ENCODE data around the gene DDN.

DDN gene

DNA sequence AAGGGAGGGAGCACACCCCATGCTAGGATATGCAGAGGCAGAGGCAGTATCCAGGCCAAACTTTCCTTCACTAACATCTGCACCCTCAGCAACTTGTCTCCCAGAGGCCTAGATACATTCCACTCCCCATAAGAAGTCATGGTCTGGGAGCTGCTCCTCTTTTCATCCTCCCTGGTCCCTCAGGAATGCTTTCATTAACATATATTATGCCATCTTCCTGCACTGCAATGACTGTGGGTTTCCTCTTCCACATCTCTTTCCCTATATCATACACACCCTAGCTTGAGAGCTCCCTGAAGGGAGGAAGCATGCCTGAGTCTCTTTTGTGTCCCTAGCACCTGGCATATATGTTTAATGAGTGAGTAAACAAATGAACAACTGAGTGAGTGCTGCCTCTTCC lies 8.6 kb downstream of the DDN start:
- DNase-seq (ENCODE audit: low read depth, low spot score) = no peak
- Histone ChIP-seq H3K36me3 (ENCODE audit: insufficient read depth, low read length) (no peaks in the 10 kb centered on the region), H3K9ac (ENCODE audit: insufficient read length) (no peak overlapping the region), H3K4me3 (no peak overlapping the region), H3K9me3 (ENCODE audit: low read depth, low read length) (no peaks in the 10 kb centered on the region), H3K27ac (no peak overlapping the region)
- TF ChIP-seq POLR2AphosphoS5 (IDR thresholded peaks at IDR 0.05; ENCODE audit: borderline replicate concordance, low read depth, low read length) (no peak), EZH2 (IDR thresholded peaks at IDR 0.05) (no peak), FOXP2 (optimal IDR thresholded peaks at IDR 0.05; ENCODE audit: control extremely low read depth, extremely low read length, insufficient read depth) (no peak)

DNA sequence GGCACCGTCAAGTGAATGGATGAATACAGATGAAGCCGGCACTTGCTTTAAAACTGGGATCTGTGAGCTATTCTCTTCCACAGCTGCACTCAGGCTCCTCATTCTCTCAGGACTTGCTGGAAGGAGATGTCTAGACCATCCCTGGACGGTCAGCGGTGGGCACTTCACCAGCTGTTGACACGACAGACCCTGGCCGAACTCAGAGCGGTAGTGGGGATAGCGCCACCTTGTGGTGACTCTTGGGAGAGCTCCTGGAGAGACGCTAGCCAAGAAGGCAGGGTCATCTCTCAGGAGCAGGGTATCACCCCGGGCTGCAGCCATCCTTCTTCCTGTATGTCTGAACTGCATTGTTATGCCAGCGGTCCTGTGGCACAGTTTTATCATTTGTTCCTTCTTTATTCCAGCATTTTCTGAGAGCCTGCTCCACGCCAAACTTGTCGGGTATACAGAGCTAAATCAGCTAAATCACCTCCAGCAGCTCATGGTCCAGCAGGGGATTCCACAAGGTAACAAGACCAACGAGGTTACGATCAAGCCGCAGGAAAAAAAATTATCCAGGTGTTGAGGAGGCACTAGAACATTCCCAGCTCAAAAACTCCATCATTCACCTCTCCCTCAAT lies 11.0 kb downstream of the DDN start:
- DNase-seq (ENCODE audit: low read depth, low spot score) = no peak
- no peak overlapping the region for H3K4me3 ChIP-seq

DNA sequence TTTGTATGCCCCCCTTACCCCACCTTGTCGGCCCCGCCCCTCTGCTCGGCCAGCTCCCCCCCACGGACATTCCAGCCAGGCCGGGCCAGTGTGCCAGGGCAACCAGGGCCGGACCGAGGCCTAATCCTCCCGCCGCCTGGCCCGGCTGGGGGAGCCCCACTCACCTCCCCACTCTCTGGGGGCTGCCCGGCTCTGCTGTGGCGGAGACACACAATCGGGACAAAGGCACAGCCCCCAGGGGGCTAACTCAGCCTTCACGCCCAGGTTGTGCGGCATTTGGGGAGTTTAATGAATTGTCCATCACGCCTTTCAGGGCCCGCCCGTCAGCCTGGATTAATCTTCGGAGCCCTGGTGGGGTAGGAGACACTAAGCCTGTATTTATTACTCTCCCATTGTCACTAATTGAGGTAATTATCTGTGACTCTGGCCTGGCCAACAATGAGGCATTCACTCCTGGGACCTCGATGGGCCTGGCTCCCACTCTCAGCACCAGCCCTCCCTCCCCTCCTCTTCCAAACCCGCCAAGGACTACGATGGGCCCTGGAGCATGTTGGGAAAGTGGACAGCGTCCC lies 12.4 kb downstream of the DDN start:
- Histone ChIP-seq H3K9ac (ENCODE audit: insufficient read length) (no peak overlapping the region), H3K9me3 (ENCODE audit: low read depth, low read length) (no peaks in the 10 kb centered on the region), H3K36me3 (ENCODE audit: insufficient read depth, low read length) (no peaks in the 10 kb centered on the region), H3K27ac (no peak overlapping the region), H3K4me3 (no peak overlapping the region)
- TF ChIP-seq POLR2AphosphoS5 (IDR thresholded peaks at IDR 0.05; ENCODE audit: borderline replicate concordance, low read depth, low read length) (no peak), FOXP2 (optimal IDR thresholded peaks at IDR 0.05; ENCODE audit: control extremely low read depth, extremely low read length, insufficient read depth) (no peak), EZH2 (IDR thresholded peaks at IDR 0.05) (no peak)
- DNase-seq (ENCODE audit: low read depth, low spot score) = no peak

More for the DNA sequence above, 11.0 kb downstream of the DDN start:
- no peaks in the 10 kb centered on the region for H3K9me3 ChIP-seq (ENCODE audit: low read depth, low read length)
- TF ChIP-seq EZH2 (IDR thresholded peaks at IDR 0.05) = no peak
- no peak for TF ChIP-seq POLR2AphosphoS5 (IDR thresholded peaks at IDR 0.05; ENCODE audit: borderline replicate concordance, low read depth, low read length)
- no peak for TF ChIP-seq FOXP2 (optimal IDR thresholded peaks at IDR 0.05; ENCODE audit: control extremely low read depth, extremely low read length, insufficient read depth)
- no peak overlapping the region for H3K27ac ChIP-seq
- no peak overlapping the region for H3K9ac ChIP-seq (ENCODE audit: insufficient read length)
- H3K36me3 ChIP-seq (ENCODE audit: insufficient read depth, low read length) = no peaks in the 10 kb centered on the region

DNA sequence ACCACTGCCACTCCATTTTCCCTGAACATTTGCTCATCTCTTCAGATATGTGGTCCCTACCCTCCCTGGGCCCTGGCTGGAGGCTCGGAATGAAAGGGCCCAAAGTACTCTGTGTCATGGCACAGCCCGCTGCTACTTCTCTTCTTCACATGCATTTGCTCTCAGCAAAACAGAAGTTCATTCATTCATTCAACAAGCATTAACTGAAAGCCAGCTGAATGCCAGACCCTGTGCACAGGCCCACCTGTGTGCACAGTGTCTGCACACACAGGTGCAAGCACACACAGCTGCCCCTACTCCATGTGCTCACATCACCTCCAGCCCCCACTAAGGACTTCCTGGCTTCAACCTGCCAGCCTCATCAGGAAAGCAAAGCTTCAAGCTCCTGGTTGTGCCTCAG lies 13.3 kb downstream of the DDN start:
- H3K27ac ChIP-seq = no peak overlapping the region
- TF ChIP-seq EZH2 (IDR thresholded peaks at IDR 0.05) (no peak), POLR2AphosphoS5 (IDR thresholded peaks at IDR 0.05; ENCODE audit: borderline replicate concordance, low read depth, low read length) (no peak), FOXP2 (optimal IDR thresholded peaks at IDR 0.05; ENCODE audit: control extremely low read depth, extremely low read length, insufficient read depth) (no peak)
- H3K4me3 ChIP-seq = no peak overlapping the region

DNA sequence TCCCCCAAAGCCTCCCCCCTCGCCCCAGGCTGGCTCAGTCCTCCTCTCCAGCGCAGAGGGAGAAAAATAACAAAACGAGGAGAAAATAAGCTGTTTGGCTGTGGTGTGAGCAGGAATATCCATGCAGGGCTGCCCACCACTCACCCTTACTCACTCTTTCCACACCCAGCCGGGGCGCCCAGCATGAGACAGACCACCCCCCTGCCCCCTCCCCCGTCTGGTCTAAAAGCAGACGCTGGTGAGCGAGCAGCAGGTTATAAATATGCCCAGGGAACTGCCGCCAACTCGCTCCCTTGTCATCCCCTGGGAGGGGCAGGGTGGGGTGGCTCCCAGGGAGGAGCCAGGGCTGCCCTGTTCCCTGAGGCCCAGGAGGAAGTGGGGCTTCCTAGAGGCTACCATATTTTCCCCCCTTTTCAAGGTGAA lies 13.7 kb downstream of the DDN start:
- Histone ChIP-seq H3K4me3 (no peak overlapping the region), H3K9ac (ENCODE audit: insufficient read length) (no peak overlapping the region), H3K27ac (no peak overlapping the region), H3K9me3 (ENCODE audit: low read depth, low read length) (no peaks in the 10 kb centered on the region), H3K36me3 (ENCODE audit: insufficient read depth, low read length) (no peaks in the 10 kb centered on the region)
- DNase-seq (ENCODE audit: low read depth, low spot score) = no peak
- TF ChIP-seq POLR2AphosphoS5 (IDR thresholded peaks at IDR 0.05; ENCODE audit: borderline replicate concordance, low read depth, low read length) (no peak), FOXP2 (optimal IDR thresholded peaks at IDR 0.05; ENCODE audit: control extremely low read depth, extremely low read length, insufficient read depth) (no peak), EZH2 (IDR thresholded peaks at IDR 0.05) (no peak)

More for the DNA sequence above, 13.3 kb downstream of the DDN start:
- no peaks in the 10 kb centered on the region for H3K9me3 ChIP-seq (ENCODE audit: low read depth, low read length)
- H3K9ac ChIP-seq (ENCODE audit: insufficient read length) = no peak overlapping the region
- no peak for DNase-seq (ENCODE audit: low read depth, low spot score)
- no peaks in the 10 kb centered on the region for H3K36me3 ChIP-seq (ENCODE audit: insufficient read depth, low read length)

DNA sequence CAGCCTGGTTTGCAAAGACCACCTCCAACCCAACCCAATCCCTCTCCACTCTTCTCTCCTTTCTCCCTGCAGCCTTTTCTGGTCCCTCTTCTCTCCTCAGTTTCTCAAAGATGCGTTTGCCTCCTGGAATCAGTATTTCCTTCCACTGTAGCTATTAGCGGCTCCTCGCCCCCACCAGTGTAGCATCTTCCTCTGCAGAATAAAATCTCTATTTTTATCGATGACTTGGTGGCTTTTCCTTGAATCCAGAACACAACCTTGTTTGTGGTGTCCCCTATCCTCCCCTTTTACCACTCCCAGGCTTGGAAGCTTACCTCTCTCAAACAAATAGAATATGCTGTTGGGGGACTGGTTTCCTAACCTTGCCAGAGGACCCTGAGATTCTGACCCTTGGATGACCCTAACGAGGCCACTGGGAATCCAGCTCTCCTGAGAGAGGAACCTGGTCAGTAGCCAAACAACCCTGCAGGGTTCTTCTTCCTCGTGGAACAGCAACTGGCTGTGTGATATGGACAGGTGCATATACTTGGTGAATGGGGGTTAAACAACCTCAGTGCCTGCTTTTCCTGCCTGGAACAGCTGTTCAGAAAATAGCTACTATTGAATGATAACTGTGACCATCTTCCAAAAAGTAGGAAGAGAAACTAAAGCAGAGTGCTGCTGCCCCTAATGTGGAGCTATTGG lies 16.6 kb downstream of the DDN start:
- H3K4me3 ChIP-seq = no peak overlapping the region
- H3K27ac ChIP-seq = no peak overlapping the region
- H3K36me3 ChIP-seq (ENCODE audit: insufficient read depth, low read length) = no peaks in the 10 kb centered on the region
- TF ChIP-seq FOXP2 (optimal IDR thresholded peaks at IDR 0.05; ENCODE audit: control extremely low read depth, extremely low read length, insufficient read depth) = no peak
- no peak for TF ChIP-seq POLR2AphosphoS5 (IDR thresholded peaks at IDR 0.05; ENCODE audit: borderline replicate concordance, low read depth, low read length)
- TF ChIP-seq EZH2 (IDR thresholded peaks at IDR 0.05) = no peak
- no peak overlapping the region for H3K9ac ChIP-seq (ENCODE audit: insufficient read length)
- no peak for DNase-seq (ENCODE audit: low read depth, low spot score)
- H3K9me3 ChIP-seq (ENCODE audit: low read depth, low read length) = no peaks in the 10 kb centered on the region

DNA sequence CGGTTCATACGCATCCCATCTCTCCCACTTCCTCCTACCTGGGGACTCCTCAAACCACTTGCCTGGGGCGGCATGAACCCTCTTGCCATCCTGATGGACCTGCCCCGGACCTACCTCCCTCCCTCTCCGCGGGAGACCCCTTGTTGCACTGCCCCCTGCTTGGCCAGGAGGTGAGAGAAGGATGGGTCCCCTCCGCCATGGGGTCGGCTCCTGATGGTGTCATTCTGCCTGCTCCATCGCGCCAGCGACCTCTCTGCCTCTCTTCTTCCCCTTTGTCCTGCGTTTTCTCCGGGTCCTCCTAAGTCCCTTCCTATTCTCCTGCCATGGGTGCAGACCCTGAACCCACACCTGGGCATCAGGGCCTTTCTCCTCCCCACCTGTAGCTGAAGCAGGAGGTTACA lies 17.4 kb downstream of the DDN start:
- Histone ChIP-seq H3K36me3 (ENCODE audit: insufficient read depth, low read length) (no peaks in the 10 kb centered on the region), H3K27ac (no peak overlapping the region), H3K9me3 (ENCODE audit: low read depth, low read length) (no peaks in the 10 kb centered on the region), H3K9ac (ENCODE audit: insufficient read length) (no peak overlapping the region), H3K4me3 (peak overlapping the region; percentile 72)
- DNase-seq (ENCODE audit: low read depth, low spot score) = no peak
- TF ChIP-seq FOXP2 (optimal IDR thresholded peaks at IDR 0.05; ENCODE audit: control extremely low read depth, extremely low read length, insufficient read depth) (no peak), POLR2AphosphoS5 (IDR thresholded peaks at IDR 0.05; ENCODE audit: borderline replicate concordance, low read depth, low read length) (no peak), EZH2 (IDR thresholded peaks at IDR 0.05) (no peak)

DNA sequence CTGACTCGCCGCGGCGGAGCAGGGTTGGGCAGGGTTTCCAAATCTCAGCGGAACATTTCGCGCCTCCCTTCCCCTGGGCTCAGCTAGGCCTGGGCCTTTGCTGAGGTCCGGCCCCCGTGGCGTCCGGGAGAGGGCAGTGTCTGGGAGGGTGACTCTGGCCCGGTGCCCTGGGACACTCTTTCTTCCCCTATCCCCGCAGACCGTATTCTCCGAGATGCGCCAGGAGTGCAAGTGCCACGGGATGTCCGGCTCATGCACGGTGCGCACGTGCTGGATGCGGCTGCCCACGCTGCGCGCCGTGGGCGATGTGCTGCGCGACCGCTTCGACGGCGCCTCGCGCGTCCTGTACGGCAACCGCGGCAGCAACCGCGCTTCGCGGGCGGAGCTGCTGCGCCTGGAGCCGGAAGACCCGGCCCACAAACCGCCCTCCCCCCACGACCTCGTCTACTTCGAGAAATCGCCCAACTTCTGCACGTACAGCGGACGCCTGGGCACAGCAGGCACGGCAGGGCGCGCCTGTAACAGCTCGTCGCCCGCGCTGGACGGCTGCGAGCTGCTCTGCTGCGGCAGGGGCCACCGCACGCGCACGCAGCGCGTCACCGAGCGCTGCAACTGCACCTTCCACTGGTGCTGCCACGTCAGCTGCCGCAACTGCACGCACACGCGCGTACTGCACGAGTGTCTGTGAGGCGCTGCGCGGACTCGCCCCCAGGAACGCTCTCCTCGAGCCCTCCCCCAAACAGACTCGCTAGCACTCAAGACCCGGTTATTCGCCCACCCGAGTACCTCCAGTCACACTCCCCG lies 18.0 kb downstream of the DDN start:
- TF ChIP-seq FOXP2 (optimal IDR thresholded peaks at IDR 0.05; ENCODE audit: control extremely low read depth, extremely low read length, insufficient read depth) = no peak
- TF ChIP-seq EZH2 (IDR thresholded peaks at IDR 0.05) = no peak
- no peak for TF ChIP-seq POLR2AphosphoS5 (IDR thresholded peaks at IDR 0.05; ENCODE audit: borderline replicate concordance, low read depth, low read length)
- DNase-seq (ENCODE audit: low read depth, low spot score) = no peak
- Histone ChIP-seq H3K4me3 (peak overlapping the region; percentile 72), H3K9ac (ENCODE audit: insufficient read length) (no peak overlapping the region), H3K9me3 (ENCODE audit: low read depth, low read length) (no peaks in the 10 kb centered on the region), H3K27ac (no peak overlapping the region), H3K36me3 (ENCODE audit: insufficient read depth, low read length) (no peaks in the 10 kb centered on the region)

Measured in SK-N-MC (cell line).